SU-DHL-6 (cell line): ENCODE results near the gene IGFLR1.
"Not testable (repeated sequence)": the region's sequence is repeated elsewhere in the genome, so short reads cannot be mapped to it uniquely, and the experiment has no call there.

Experiments used
- H2AFZ ChIP-seq: fragments of 200-600 bp; sonication (generic); 2 replicates; pipeline ENCODE4 v1.6.1; 2014; ENCODE audit warnings: low read depth, mild to moderate bottlenecking, moderate library complexity, mixed read lengths, antibody characterized with exemption, low read length; ENCODE audit not compliant: severe bottlenecking
- H3F3A ChIP-seq: fragments of 200-600 bp; shearing (Covaris generic); 2 replicates; pipeline ENCODE4 v1.6.0; 2016; ENCODE audit warnings: antibody characterized with exemption, mild to moderate bottlenecking; ENCODE audit not compliant: insufficient read depth
- H3K27ac ChIP-seq: fragments of 200-600 bp; sonication (generic); 2 replicates; pipeline ENCODE4 v1.5.1; 2016; ENCODE audit warnings: low read depth, mild to moderate bottlenecking, low read length, moderate library complexity, mixed read lengths
- H3K27me3 ChIP-seq: fragments of 200-600 bp; sonication (generic), shearing (Covaris generic); 2 replicates; pipeline ENCODE4 v1.6.0; 2014; ENCODE audit warnings: mild to moderate bottlenecking, low read length
- H3K36me3 ChIP-seq: fragments of 200-600 bp; sonication (generic); 2 replicates; pipeline ENCODE4 v1.6.1; 2014; ENCODE audit warnings: mild to moderate bottlenecking, low read length, mixed read lengths
- H3K4me2 ChIP-seq: fragments of 300-600, 200-600 bp; shearing (Covaris generic), sonication (generic); 2 replicates; pipeline ENCODE4 v1.6.0; 2014; ENCODE audit warnings: low read length, low read depth, mild to moderate bottlenecking; ENCODE audit not compliant: poor library complexity, severe bottlenecking
- H3K4me3 ChIP-seq: fragments of 200-600 bp; sonication (generic); 2 replicates; pipeline ENCODE4 v1.5.1; 2014; ENCODE audit warnings: antibody characterized with exemption, low read length, mild to moderate bottlenecking, mixed read lengths; ENCODE audit not compliant: insufficient read depth, poor library complexity, severe bottlenecking
- H3K79me2 ChIP-seq: fragments of 200-600 bp; sonication (generic); 2 replicates; pipeline ENCODE4 v1.6.1; 2014; ENCODE audit warnings: mild to moderate bottlenecking, low read length, moderate library complexity; ENCODE audit not compliant: insufficient read depth
- H3K9ac ChIP-seq: fragments of 200-600 bp; sonication (generic); 2 replicates; pipeline ENCODE4 v1.7.0; 2014; ENCODE audit warnings: mild to moderate bottlenecking, low read length
- H3K9me2 ChIP-seq: fragments of 200-600 bp; sonication (generic); replicated peaks from 2 replicates; pipeline ENCODE4 v1.6.1; 2014; ENCODE audit warnings: low read length; ENCODE audit not compliant: insufficient read depth
- H3K9me3 ChIP-seq: fragments of 200-600 bp; sonication (generic); 2 replicates; pipeline ENCODE4 v1.6.1; 2014; ENCODE audit warnings: low read length, mixed read lengths; ENCODE audit not compliant: insufficient read depth
- H4K20me1 ChIP-seq: fragments of 200-600 bp; sonication (generic); 2 replicates; pipeline ENCODE4 v1.6.1; 2014; ENCODE audit warnings: low read depth, mild to moderate bottlenecking, antibody characterized with exemption, low read length, moderate library complexity, mixed read lengths
- EZH2phosphoT487 ChIP-seq: fragments of 200-600 bp; sonication (generic), shearing (Covaris generic); conservative IDR thresholded peaks from 2 replicates; pipeline ENCODE4 v1.6.1; 2018; ENCODE audit warnings: mild to moderate bottlenecking, antibody characterized with exemption, low read length, moderate library complexity, mixed read lengths
- TF ChIP-seq, protein P1 (sequence below): fragments of 200-600 bp; sonication (generic); IDR thresholded peaks from one replicate; pipeline ENCODE4 v1.5.1; 2017; ENCODE audit warnings: antibody characterized with exemption, mild to moderate bottlenecking, low read length, moderate library complexity; ENCODE audit not compliant: insufficient read depth, poor library complexity, severe bottlenecking

IGFLR1 gene

GRCh38 chr19:35774274-35775045 is 32.2 kb upstream of the IGFLR1 start:
- Histone ChIP-seq H2AFZ (peak overlapping the region; percentile 60), H3K9ac (no peak overlapping the region)
- TF ChIP-seq EZH2phosphoT487, result no peak

DNA sequence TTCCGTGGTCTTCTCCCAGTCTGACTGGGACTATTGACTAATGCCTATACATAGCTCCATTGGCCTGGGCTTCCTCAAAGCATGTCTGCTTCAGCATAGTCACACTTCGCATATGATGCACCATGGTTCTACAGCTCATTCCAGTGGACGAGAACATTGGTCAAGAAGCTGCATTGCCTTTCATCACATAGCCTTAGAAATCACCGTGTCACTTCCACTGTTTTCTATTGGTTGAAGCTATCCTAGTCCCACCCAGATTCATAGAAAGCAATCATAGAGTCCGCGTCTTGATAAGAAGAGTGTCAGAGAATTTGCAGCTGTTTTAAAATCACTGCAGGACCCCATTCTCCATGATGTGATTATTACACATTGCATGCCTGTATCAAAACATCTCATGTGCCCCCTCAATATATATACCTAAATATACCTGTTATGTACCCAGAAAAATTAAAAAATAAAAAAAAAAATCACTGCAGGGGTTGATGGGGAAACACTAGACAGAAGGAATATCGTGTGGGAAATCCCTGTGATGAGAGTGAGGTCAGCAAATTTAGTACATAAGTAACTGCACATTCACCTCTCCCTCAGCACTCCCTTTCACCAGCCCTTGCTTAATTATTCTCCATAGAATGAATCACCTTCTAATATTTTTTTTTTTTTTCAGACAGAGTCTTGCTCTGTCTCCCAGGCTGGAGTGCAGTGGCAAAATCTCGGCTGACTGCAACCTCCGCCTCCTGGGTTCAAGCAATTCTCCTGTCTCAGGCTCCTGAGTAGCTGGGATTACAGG is 31.0 kb upstream of the IGFLR1 start:
- H3K27me3 ChIP-seq, result no peaks in the 10 kb centered on the region
- no peaks in the 10 kb centered on the region; the same call in 1 of the 2 replicates for H3K79me2 ChIP-seq
- no peak overlapping the region for H3K4me2 ChIP-seq
- H3F3A ChIP-seq, result peaks cover 3% of the 10 kb centered on the region; the same call in 1 of the 2 replicates
- no peak for TF ChIP-seq EZH2phosphoT487
- TF ChIP-seq, protein P1, sequence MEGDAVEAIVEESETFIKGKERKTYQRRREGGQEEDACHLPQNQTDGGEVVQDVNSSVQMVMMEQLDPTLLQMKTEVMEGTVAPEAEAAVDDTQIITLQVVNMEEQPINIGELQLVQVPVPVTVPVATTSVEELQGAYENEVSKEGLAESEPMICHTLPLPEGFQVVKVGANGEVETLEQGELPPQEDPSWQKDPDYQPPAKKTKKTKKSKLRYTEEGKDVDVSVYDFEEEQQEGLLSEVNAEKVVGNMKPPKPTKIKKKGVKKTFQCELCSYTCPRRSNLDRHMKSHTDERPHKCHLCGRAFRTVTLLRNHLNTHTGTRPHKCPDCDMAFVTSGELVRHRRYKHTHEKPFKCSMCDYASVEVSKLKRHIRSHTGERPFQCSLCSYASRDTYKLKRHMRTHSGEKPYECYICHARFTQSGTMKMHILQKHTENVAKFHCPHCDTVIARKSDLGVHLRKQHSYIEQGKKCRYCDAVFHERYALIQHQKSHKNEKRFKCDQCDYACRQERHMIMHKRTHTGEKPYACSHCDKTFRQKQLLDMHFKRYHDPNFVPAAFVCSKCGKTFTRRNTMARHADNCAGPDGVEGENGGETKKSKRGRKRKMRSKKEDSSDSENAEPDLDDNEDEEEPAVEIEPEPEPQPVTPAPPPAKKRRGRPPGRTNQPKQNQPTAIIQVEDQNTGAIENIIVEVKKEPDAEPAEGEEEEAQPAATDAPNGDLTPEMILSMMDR, result no peak
- no peak overlapping the region for H3K9ac ChIP-seq
- H3K36me3 ChIP-seq, result no peaks in the 10 kb centered on the region
- H3K4me3 ChIP-seq, result no peak overlapping the region
- no peaks in the 10 kb centered on the region for H4K20me1 ChIP-seq
- H2AFZ ChIP-seq, result no peak overlapping the region
- H3K9me3 ChIP-seq, result no peaks in the 10 kb centered on the region
- no peaks in the 10 kb centered on the region for H3K9me2 ChIP-seq
- no peak overlapping the region for H3K27ac ChIP-seq

More at GRCh38 chr19:35774274-35775045, 32.2 kb upstream of the IGFLR1 start:
- H3K27me3 ChIP-seq, result no peaks in the 10 kb centered on the region
- no peaks in the 10 kb centered on the region for H4K20me1 ChIP-seq
- H3F3A ChIP-seq, result peaks cover 3% of the 10 kb centered on the region; the same call in 1 of the 2 replicates
- no peak overlapping the region for H3K27ac ChIP-seq
- no peaks in the 10 kb centered on the region; the same call in 1 of the 2 replicates for H3K79me2 ChIP-seq
- H3K9me3 ChIP-seq, result no peaks in the 10 kb centered on the region
- H3K4me3 ChIP-seq, result no peak overlapping the region
- H3K4me2 ChIP-seq, result peak overlapping the region; percentile 32
- no peaks in the 10 kb centered on the region for H3K9me2 ChIP-seq
- H3K36me3 ChIP-seq, result no peaks in the 10 kb centered on the region

DNA sequence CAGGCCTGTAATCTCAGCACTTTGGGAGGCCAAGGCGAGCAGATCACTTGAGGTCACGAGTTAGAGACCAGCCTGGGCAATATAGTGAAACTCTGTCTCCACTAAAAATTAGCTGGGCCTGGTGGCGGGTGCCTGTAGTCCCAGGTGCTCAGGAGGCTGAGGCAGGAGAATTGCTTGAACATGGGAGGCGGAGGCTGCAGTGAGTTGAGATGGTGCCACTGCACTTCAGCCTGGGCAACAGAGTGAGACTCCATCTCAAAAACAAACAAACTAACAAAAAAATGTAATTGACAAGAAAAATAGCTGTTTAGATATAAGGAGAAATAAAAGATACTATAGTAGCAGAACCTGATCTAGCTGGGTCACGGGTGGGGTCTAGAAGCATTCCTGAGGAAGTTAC is 30.1 kb upstream of the IGFLR1 start:
- H3K79me2 ChIP-seq, H3K9me3 ChIP-seq, H3K9me2 ChIP-seq, H3K36me3 ChIP-seq, H3K27me3 ChIP-seq, H3K27ac ChIP-seq, H3F3A ChIP-seq, H3K4me3 ChIP-seq, H3K9ac ChIP-seq, H4K20me1 ChIP-seq, H2AFZ ChIP-seq, H3K4me2 ChIP-seq: not testable (repeated sequence)

DNA sequence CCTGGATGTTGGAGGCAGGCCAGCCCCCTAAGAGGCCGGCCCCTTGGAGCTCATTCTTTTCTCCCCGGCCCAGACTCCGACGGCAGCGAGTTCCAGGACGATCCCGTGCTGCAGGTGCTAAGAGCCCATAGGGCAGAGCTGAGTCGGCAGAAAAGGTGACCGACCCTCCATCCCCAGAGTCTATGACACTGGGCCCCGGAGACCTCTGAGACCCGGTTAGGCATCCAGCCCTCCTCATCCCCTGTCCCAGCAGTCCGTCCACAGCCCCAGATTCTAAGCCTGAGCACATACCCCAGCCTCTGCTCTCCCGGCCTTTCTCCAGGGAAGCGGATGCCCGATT is 25.8 kb upstream of the IGFLR1 start:
- Histone ChIP-seq H3K4me2 (no peak overlapping the region), H3K9ac (no peak overlapping the region), H3K9me2 (no peaks in the 10 kb centered on the region), H3K9me3 (no peaks in the 10 kb centered on the region), H3K4me3 (no peak overlapping the region), H4K20me1 (no peaks in the 10 kb centered on the region), H3F3A (0 out of 2 replicates have a peak, but pooled peaks cover 3% of the 10 kb centered on the region), H3K36me3 (no peaks in the 10 kb centered on the region), H3K27ac (no peak overlapping the region), H2AFZ (no peak overlapping the region), H3K79me2 (no peaks in the 10 kb centered on the region), H3K27me3 (no peaks in the 10 kb centered on the region)
- no peak for TF ChIP-seq EZH2phosphoT487
- TF ChIP-seq, protein P1, result no peak
